Panc1 (cell line): ENCODE measurements around the gene RPGRIP1. TPM values are rescaled to one million over a fixed set of nuclear protein-coding genes. Genes with fewer than 3 reads are reported as not detected.

ENCODE experiments used
- ATAC-seq: fragments of 200-7000 bp; cut with Tn5 transposase; 2 replicates; pipeline ENCODE4 v1.9.1; 2020; ENCODE audit warnings: mild to moderate bottlenecking, moderate library complexity
- BruUV-seq: library from RNA; stranded (reverse); fragments of 400-500 nt; replicated peaks from 2 replicates; lab custom pipeline; 2021; lab: Mats Ljungman, UMichigan
- CTCF ChIA-PET: fragments of 300-600 bp; sonication (Branson Sonifier 250); formaldehyde crosslinking; loops from one replicate; lab custom pipeline; 2022; ENCODE audit warnings: antibody characterized with exemption; lab: Charles Lee
- POLR2A ChIA-PET: fragments of 300-600 bp; sonication (Branson Sonifier 250); formaldehyde crosslinking; loops from one replicate; lab custom pipeline; 2022; ENCODE audit warnings: antibody characterized with exemption; lab: Charles Lee
- DNase-seq: peaks from one replicate; pipeline ENCODE4 v3.0.0-alpha.2; 2010; ENCODE audit warnings: low read depth, low spot score
- H3K27ac ChIP-seq: 2 replicates; pipeline ENCODE4 v1.5.1; 2011; ENCODE audit warnings: mild to moderate bottlenecking, low read length, inconsistent platforms
- H3K27me3 ChIP-seq: fragments of 200-500 bp; sonication (Bioruptor generic); 2 replicates; pipeline ENCODE4 v1.6.0; 2014; ENCODE audit warnings: low read length, inconsistent platforms; ENCODE audit not compliant: control insufficient read depth, insufficient read depth
- H3K36me3 ChIP-seq: fragments of 200-500 bp; sonication (Bioruptor generic); 2 replicates; pipeline ENCODE4 v1.5.1; 2014; ENCODE audit warnings: inconsistent platforms, mild to moderate bottlenecking, low read length, moderate library complexity; ENCODE audit not compliant: control insufficient read depth, insufficient read depth
- H3K4me1 ChIP-seq: 2 replicates; pipeline ENCODE4 v1.5.1; 2011; ENCODE audit warnings: inconsistent platforms, mild to moderate bottlenecking, low read length, moderate library complexity; ENCODE audit not compliant: control insufficient read depth, insufficient read depth
- H3K4me3 ChIP-seq, 2 experiments: 2 replicates each; pipeline ENCODE4 v1.5.1; 2011 to 2012; ENCODE audit warnings: low read depth in 2 of 2, low read length in 2 of 2, mild to moderate bottlenecking in 2 of 2, inconsistent platforms in 1 of 2, moderate library complexity in 1 of 2
- H3K9me3 ChIP-seq: fragments of 200-500 bp; sonication (Bioruptor generic); 2 replicates; pipeline ENCODE4 v1.5.1; 2014; ENCODE audit warnings: low read depth, mild to moderate bottlenecking, inconsistent platforms, low read length, moderate library complexity; ENCODE audit not compliant: control insufficient read depth, insufficient read depth
- CTCF ChIP-seq: fragments of 450-650 bp; IDR thresholded peaks from 2 replicates; pipeline ENCODE4 v1.5.1; 2017; ENCODE audit warnings: mild to moderate bottlenecking
- POLR2AphosphoS5 ChIP-seq: IDR thresholded peaks from 2 replicates; pipeline ENCODE4 v1.6.1; 2012; ENCODE audit warnings: mild to moderate bottlenecking, low read depth, low read length, moderate library complexity
- SIN3A ChIP-seq: IDR thresholded peaks from 2 replicates; pipeline ENCODE4 v1.6.1; 2012; ENCODE audit warnings: low read depth, mild to moderate bottlenecking, low read length, moderate library complexity, borderline replicate concordance; ENCODE audit not compliant: insufficient read depth
- TCF7L2 ChIP-seq: IDR thresholded peaks from 2 replicates; pipeline ENCODE4 v1.6.1; 2011; ENCODE audit warnings: mild to moderate bottlenecking, low read depth, low read length, inconsistent platforms
- in situ Hi-C: cut with HindIII; loops from 2 replicates; pipeline ENCODE4 v1.10.0; 2016; ENCODE audit warnings: low sequenced_read_pairs, low pct_unique_long_range_greater_than_20kb
- intact Hi-C: fragments of 100-400 bp; cut with micrococcal nuclease; formaldehyde crosslinking; loops from one replicate; pipeline ENCODE4 v1.10.0; 2022; ENCODE audit not compliant: unreplicated experiment
- total RNA-seq: library from RNA; stranded (reverse); gene quantifications from one replicate; pipeline ENCODE4 v1.2.1, GENCODE V29; 2021; ENCODE audit not compliant: unreplicated experiment
- TF ChIP-seq, protein P1 (sequence below), 2 experiments: IDR thresholded peaks; 2 replicates each; pipeline ENCODE4 v1.6.1; 2011 to 2012; ENCODE audit warnings: low read depth in 2 of 2, control low read depth in 1 of 2, low read length in 1 of 2, mild to moderate bottlenecking in 1 of 2, moderate library complexity in 1 of 2; ENCODE audit not compliant: insufficient read depth in 1 of 2

RPGRIP1 gene
- total RNA-seq, 1 experiment from 2014 or later: 0.28 TPM

- BruUV-seq: no TSS peak
- H3K27ac ChIP-seq: no peak overlapping the region
- no peaks in the 10 kb centered on the region for H3K27me3 ChIP-seq
- intact Hi-C loops (no loop called here), in situ Hi-C loops (no loop called here)
- H3K9me3 ChIP-seq: no peaks in the 10 kb centered on the region
- H3K4me3 ChIP-seq: no peak overlapping the region
- ChIA-PET CTCF (no interaction called here), POLR2A (no interaction called here)
- no peak for ATAC-seq
- TF ChIP-seq TCF7L2: no peak
- no peak for TF ChIP-seq SIN3A
- TF ChIP-seq POLR2AphosphoS5: no peak
- TF ChIP-seq, protein P1, sequence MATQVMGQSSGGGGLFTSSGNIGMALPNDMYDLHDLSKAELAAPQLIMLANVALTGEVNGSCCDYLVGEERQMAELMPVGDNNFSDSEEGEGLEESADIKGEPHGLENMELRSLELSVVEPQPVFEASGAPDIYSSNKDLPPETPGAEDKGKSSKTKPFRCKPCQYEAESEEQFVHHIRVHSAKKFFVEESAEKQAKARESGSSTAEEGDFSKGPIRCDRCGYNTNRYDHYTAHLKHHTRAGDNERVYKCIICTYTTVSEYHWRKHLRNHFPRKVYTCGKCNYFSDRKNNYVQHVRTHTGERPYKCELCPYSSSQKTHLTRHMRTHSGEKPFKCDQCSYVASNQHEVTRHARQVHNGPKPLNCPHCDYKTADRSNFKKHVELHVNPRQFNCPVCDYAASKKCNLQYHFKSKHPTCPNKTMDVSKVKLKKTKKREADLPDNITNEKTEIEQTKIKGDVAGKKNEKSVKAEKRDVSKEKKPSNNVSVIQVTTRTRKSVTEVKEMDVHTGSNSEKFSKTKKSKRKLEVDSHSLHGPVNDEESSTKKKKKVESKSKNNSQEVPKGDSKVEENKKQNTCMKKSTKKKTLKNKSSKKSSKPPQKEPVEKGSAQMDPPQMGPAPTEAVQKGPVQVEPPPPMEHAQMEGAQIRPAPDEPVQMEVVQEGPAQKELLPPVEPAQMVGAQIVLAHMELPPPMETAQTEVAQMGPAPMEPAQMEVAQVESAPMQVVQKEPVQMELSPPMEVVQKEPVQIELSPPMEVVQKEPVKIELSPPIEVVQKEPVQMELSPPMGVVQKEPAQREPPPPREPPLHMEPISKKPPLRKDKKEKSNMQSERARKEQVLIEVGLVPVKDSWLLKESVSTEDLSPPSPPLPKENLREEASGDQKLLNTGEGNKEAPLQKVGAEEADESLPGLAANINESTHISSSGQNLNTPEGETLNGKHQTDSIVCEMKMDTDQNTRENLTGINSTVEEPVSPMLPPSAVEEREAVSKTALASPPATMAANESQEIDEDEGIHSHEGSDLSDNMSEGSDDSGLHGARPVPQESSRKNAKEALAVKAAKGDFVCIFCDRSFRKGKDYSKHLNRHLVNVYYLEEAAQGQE (IDR thresholded peaks at IDR 0.05; ENCODE audit: insufficient read depth in 1 of 2, low read depth in 2 of 2, low read length in 1 of 2): no peak
- TF ChIP-seq CTCF: no peak
- peaks cover 12% of the 10 kb centered on the region; the same call in 1 of the 2 replicates for H3K4me1 ChIP-seq
- H3K36me3 ChIP-seq: peaks cover 14% of the 10 kb centered on the region; the same call in 1 of the 2 replicates
- DNase-seq: no peak
These were observed 39.5 kb upstream of the RPGRIP1 start for GRCh38 chr14:21240417-21240816.

- Histone ChIP-seq H3K4me3 (no peak overlapping the region), H3K9me3 (no peaks in the 10 kb centered on the region), H3K27ac (no peak overlapping the region), H3K36me3 (peaks cover 12% of the 10 kb centered on the region; the same call in 1 of the 2 replicates), H3K27me3 (no peaks in the 10 kb centered on the region), H3K4me1 (peaks cover 12% of the 10 kb centered on the region; the same call in 1 of the 2 replicates)
- intact Hi-C loops (no loop called here), in situ Hi-C loops (no loop called here)
- CTCF ChIA-PET: no interaction called here
- POLR2A ChIA-PET: no interaction called here
- no peak for ATAC-seq
- TF ChIP-seq SIN3A (no peak), CTCF (peak; percentile 41; the same call in 1 of the 2 replicates), TCF7L2 (no peak), POLR2AphosphoS5 (peak; percentile 35; the same call in 1 of the 2 replicates)
- DNase-seq: no peak
- no TSS peak for BruUV-seq
These were observed 38.6 kb upstream of the RPGRIP1 start for GRCh38 chr14:21241218-21241819.
